Inflammatory macrophage treated with lipopolysaccharide for 1 hour (primary cell): ENCODE measurements around the gene SLAMF6.

Source experiments
- DNase-seq, 2 donors: peaks; one replicate each; pipeline ENCODE4 v3.0.0-alpha.2; 2020 to 2022

Gene SLAMF6

DNA sequence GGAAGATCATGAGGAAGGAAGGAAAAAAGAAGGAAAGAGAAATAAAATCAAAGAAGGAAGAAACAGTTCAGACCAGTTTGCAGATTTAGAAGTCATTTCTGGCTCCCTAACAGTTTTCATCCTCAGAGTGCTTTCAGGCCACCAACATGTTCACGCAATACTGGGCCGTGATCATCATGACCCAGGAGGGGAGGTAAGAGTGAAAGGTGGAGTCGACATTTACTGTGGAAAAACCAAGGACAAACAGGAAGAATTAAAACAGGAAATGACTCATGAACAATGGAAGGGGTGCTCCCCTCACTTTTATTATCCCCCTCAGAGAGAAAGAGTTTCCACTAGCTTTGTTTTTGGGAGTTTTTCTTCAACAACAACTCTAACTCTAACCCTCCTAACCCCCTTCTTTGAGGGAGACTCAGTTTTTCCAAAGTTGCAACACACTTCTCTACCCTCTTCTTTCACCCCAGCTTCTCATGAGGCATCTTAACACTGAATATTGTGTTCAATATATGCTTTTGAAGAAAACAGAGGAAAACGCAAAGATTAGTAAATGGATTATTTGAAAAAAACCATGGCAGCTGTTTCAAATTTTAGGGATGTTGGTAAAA, 62.3 kb downstream of the SLAMF6 start:
- DNase-seq: no peak

DNA sequence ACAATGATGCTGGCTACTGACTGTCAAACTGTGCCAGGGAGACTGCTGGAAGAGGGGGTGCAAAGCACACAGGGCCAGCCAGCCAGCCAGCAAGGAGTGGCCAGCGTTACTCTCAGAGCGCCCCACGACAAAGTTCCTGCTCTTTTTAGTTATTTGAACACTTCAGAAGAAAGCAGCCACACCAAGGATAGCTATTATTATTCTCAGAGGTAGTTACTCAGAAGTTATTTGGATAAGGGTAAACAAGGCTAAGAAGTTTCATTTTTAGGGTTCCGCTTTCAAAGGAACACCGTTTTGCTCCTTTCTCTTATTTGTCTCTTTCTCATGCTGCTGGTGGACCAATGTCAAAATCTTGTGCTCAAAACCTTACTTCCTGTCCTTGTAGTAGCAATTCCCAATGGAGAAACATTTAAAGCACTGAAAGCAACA, 62.8 kb downstream of the SLAMF6 start:
- DNase-seq: no peak

DNA sequence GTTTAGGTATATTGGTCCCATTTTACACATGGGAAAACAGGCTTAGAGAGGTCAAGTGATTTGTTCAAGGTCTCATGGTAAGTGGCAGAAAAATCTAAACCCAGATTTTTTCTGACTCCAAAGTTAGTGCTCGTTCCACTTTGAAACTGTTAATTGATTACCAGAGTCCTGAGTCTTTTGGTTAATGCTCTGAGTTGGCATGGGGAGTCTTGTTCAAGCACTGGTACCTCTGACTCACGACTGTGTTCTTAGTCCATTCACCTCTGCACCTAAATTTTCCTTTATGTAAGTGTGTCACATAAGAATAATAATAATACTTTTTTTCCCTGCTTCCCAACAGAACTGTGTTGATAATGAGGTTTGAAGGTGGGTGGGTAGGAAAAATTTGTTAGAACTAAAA, 63.4 kb downstream of the SLAMF6 start:
- no peak for DNase-seq

DNA sequence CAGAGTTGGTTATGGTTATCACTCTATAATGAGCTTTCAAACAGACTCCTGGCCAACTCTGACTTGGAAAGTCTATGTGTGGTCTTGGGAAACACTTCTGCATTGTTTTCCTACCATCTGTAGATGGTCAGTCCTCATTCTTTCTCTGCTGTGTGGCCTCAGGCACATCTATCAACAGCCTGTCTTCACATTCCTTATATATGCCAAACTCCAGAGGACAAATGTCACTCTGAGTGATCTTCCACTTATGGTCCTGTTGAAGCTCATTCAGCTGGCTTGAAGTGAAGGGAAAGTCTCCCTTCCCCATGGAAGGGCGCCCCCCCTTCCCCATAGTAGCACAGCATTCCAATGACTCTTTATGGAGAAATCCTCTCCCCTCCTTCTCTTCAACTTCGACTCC, 64.0 kb downstream of the SLAMF6 start:
- no peak for DNase-seq

DNA sequence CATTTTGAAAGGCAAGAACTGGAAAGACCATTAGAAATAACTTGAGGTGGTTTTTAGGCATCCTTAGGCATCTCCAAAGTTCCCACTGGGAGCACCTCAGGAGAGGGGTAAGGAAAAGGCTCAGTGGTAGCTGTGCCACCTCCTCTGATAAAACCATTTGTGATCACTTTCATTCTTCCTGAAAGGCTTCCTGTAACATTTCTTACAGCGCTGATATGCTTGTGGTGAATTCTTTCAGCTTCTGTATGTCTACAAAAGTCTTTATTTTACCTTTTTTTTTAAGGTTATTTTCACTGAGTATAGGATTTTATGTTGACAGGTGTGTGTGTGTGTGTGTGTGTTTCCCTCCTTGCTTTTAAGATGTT, 67.9 kb downstream of the SLAMF6 start:
- DNase-seq: no peak

GRCh38 chr1:160454371-160455152, 68.5 kb downstream of the SLAMF6 start:
- peak in 1 of 2 donors; percentile 23 for DNase-seq

- no peak for DNase-seq
These were observed 69.6 kb downstream of the SLAMF6 start for GRCh38 chr1:160453443-160453842.

DNA sequence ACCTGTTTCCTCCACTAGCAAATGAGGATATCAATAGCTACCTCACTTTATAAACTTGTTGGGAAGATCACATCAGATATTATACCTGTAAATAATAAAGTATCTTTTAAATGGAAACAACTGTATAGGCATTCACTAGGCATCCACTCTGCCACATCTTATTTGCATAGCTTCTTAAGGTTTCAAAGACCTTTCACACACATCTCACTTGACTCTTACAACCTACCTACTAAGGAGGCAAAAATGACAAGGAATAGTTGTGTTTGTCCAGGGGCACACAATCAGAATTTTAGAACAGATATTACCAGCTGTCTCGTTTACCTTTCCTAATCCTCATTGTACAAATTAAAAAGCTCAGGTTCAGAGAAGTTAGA, 71.2 kb downstream of the SLAMF6 start:
- no peak for DNase-seq

DNA sequence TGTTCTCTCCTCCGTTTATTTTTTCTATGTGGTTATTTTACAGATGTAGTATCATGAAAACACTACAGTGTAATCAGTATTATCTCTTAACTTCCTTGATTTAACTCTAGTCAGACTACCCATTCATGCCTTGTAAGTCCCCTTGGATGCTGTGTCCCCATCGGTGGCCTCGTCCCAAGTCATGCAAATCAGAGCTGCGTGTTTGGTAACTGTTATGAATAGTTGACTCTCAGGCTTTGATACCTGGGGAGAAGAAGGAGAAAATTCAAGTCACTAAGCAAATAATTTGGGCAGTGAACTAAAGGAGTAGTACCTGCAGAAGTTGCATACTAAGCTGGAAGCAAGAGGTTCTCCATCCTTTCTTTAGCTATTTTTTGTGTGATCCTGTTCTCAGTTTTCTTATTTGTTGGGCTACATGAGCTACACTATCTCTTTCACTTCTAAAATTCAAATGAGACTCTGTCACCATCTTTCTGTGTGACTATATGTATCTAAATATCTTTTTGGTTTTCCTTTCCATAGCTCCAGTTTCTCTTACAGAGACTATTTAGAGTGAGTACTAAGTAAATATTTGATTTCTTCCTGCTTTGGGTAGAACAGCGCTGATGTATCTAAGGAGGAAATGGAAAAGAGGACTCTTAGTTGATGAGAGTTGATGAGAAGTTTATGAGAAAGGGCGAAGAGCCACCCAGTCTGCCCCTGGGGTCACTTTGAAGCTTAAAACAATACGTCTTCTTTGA, 71.8 kb downstream of the SLAMF6 start:
- no peak for DNase-seq

DNA sequence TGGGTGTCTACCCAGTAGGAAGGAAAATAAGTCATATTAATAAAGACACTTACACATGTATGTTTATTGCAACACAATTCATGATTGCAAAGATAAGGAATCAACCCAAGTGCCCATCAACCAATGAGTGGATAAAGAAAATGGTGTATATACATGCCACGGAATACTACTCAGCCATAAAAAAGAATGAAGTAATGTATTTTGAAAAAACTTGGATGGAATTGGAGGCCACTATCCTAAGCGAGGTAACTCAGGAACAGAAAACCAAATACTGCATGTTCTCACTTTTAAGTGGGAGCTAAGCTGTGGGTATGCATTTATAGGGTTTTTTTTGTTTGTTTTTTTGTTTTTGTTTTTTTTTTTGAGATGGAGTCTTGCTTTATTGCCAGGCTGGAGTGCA, 73.6 kb downstream of the SLAMF6 start:
- DNase-seq: no peak

GRCh38 chr1:160446945-160447600, 76.0 kb downstream of the SLAMF6 start:
- DNase-seq: no peak

GRCh38 chr1:160439718-160440117, 83.3 kb downstream of the SLAMF6 start:
- no peak for DNase-seq

DNA sequence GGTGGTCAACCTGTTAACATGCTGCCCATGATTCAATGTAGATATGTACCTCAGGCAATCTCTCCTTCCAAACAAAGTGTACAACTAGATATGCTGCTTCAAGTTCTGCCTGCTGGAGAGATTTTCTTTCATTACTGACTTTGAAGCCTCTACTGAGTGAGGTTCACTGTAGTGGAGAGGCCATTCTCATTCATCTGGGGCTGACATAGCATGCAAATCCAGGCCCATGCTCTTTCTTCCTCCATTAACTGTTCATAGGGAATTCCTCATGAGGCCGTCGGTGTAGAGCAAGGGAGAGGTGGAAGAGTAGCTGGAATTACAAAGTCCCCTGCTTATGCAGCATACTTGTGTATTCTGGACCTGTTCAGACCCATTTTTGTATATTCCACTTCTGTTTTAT, 84.1 kb downstream of the SLAMF6 start:
- no peak for DNase-seq

- no peak for DNase-seq
These were observed 84.6 kb downstream of the SLAMF6 start for GRCh38 chr1:160438317-160438918.

DNA sequence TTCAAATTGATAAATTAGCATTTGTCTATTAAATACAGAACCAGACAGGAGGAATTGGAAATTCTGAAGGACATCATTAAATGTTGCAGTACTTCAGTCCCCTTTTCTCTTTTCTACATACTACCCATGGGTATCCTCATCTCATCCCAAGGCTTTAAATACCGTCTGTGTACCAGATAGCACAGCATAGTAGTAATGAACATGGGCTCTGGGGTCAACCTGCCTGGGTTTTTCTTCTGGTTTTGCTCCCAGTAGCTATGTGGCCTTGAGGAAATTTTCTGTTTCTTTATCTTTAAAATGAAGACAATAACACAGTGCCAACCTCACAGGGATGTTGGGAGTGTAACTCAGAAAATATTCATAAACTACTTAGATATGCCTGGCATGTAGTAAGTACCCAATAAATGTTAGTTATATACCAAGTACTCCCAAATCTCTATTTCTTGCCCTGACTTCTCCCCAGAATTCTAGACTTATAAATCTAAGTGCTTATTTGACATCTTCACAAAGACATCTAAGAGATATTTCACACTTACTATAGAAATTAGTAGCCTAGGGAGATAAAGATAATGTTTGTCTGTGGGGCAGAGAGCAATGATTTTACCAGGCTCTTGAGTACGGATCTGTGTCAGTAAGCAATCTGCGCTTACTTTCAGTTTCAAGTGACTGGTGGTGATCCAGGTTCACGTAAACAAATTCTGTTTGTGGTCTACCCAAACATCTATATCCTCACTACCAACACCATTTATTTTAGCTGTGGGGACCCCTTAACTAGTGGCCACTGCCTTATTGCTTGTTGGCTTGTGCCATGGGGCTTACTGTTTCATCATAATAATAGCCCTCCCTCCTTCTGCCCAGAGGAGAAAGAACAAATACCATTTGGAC, 85.4 kb downstream of the SLAMF6 start:
- no peak for DNase-seq

DNA sequence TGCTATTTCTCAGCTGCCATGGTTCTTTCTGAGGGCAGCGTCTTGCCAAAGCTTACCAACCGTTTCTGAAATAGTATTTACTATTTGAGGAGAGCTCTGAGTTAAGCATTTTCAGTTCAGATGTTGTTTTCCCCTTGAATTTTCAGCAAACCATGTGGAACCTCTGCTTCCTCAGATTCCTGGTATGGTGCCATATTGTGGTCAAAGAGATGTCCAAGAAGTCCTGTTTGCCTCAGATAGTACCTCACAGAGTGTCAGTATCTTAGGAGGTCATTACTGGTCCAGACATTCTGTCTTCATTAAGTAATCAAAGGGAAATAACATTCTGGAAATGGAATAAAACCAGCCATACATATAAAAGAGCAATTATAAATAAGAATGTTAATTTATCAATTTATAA, 86.1 kb downstream of the SLAMF6 start:
- DNase-seq: no peak
